Epithelial cell of alveolus of lung (primary cell): ENCODE data around the gene SKP1. TPM values are rescaled to one million over a fixed set of nuclear protein-coding genes. Genes with fewer than 3 reads are reported as not detected.

Experiments
- total RNA-seq: library from RNA; depleted of rRNA; stranded (reverse); fragments of >200 nt; gene quantifications from 2 replicates; pipeline ENCODE4 v1.2.1, GENCODE V29; 2015

Gene SKP1
- total RNA-seq: 225 and 277 TPM in 2 replicates

DNA sequence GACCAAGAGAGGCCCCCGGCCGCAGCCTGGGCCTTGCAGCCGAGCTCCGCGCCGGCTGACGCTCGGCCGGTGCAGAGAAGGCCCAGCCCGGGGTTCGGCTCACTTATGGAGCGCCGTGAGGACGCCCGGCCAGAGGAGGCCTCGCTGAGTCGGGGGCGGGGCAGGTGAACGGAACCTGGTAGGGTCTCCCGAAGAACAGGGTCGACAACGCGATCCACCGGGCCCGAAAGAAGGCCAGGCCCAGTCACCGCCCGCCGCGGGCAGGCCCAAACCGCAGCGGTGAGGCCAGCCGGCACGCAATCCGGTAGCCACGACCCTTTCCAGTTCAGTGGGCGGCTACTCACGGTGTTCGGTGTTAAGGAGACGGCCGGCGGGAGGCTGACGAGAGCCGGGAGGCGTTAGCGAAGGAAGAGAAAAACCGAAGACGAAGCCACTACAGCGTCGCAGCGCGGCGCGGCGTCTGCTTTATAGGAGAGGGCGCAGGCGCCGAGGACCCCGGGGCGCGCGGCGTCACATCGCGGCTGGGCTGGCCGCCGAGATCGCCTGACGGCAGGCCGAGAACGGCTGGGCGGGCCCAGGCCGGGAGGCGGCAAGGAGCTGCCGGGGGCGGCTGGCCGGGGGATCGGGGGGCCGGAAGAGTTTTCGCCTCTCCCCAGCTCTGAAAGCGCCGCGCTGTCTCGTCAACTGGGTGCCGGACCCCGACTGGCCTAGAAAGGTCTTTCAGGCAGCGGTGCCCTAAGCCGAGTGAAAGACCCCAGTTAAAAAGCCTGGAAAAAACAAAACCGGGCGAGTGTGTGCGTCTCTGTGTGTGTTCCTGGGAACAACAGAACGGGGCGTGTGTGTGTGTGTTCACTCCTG lies at the start of gene SKP1:
Gene SKP1 (minus strand): TSS at position 440 of the 858 bp plus-strand sequence. CDS start 2,928 bp downstream, outside the sequence.

DNA sequence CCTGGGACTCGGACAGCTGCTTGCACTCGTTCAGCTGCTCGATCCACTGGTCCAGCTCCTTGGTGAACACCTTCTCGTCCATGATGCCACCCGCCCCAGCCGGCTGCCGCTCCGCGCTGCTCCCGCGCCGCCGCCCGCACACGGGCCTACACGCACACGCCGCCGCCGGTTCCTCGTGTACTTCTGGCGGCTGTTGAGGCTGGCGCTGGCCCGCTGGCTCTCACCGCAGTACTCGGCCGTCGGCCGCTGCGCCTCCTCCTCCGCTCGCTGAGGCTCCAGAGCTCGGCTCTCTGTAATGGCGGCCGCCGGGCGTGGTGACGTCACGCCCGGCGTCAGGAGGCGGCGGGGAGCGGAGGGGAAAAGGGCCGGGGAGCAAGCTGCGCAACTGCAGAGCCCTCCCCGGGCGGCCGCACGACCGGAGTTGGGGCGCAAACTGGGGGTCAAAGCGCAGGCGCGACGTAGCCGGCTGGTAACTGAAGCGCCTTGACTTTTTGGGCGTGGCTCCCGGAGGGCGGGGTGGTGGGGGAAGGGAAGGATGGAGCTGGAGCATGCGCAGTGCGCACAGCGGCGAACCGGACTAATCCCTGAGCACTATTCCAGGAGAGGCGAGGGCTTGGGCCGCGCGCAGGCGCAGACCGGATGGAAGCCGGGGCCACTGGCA lies 49.2 kb upstream of the SKP1 start, which contains the start of gene PPP2CA:
Gene PPP2CA (minus strand): TSS at position 294 of the 661 bp plus-strand sequence. CDS start 212 bp downstream, at position 82.

DNA sequence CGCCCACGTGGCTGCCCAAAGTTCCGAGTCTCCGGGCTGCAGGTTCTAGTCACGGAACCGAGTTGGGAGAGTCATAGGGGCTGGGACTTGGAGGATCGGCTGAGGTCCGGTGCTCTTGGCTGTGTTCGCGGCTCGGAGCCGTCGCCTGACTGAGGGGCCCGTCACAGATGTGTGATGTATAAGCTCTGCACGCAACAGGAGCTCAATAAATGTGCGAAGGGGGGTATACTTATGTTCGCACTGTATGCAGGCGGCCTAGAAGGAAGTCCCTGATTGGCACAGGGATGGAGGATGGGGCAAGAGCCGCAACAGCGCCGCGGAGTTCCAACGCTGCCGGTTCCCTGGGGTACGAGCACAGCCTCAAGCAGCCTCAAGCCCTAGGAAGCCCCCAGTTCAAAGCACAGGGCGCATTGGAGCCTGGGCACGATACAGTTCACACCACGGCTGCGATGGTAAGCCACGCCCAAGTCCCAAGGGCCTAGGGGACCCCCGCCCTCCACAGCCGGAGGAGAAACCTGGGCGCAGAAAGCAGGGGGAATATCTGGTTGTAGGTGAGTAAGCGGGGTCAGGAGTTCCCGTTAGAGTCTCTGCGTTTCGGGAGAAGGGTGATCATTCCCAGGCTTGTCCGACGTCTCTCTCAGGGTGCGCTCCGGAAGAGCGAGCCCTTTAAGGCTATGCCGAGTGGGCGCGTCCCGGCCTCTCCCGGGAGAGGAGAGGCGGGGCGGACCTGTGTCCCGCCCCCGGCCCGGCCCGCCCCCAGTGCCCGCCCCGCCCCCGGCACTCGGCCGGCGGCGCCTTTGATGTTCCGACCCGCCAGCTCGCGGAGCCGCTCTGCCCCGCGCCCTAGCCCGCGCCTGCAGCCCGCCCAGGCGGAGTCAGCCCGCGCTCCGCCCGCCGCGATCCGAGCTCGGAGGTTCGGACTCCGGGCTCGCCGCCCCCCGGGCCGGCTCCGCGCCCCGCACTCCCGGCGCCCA lies 62.6 kb downstream of the SKP1 start, which contains the start of gene TCF7:
Gene TCF7 (plus strand): TSS at position 780 of the 974 bp plus-strand sequence. CDS start 226 bp downstream, outside the sequence.

Other genes starting within 250 kb of the SKP1 start
- 69.8 and 84.6 TPM in 2 replicates for gene C5orf15, start 208.3 kb downstream of the SKP1 start, total RNA-seq
- 208 and 287 TPM in 2 replicates for gene VDAC1, start 172.0 kb downstream of the SKP1 start, total RNA-seq
- gene TCF7, start 62.3 kb downstream of the SKP1 start, total RNA-seq: 0.32 and 3.2 TPM in 2 replicates
- gene PPP2CA, start 49.1 kb upstream of the SKP1 start, total RNA-seq: 58.6 and 156 TPM in 2 replicates
- gene CDKL3, start 190.2 kb upstream of the SKP1 start, total RNA-seq: 5.8 and 7.1 TPM in 2 replicates
- gene UBE2B, start 194.6 kb upstream of the SKP1 start, total RNA-seq: 24.8 and 75.1 TPM in 2 replicates
- gene CDKN2AIPNL, start 234.9 kb upstream of the SKP1 start, total RNA-seq: 39.8 and 47.1 TPM in 2 replicates